ENCODE results near the gene TGM5. TPM values are rescaled to one million over a fixed set of nuclear protein-coding genes. Genes with fewer than 3 reads are reported as not detected.

Gene TGM5
- total RNA-seq, 4 donors from 2014 or later: not detected

DNA sequence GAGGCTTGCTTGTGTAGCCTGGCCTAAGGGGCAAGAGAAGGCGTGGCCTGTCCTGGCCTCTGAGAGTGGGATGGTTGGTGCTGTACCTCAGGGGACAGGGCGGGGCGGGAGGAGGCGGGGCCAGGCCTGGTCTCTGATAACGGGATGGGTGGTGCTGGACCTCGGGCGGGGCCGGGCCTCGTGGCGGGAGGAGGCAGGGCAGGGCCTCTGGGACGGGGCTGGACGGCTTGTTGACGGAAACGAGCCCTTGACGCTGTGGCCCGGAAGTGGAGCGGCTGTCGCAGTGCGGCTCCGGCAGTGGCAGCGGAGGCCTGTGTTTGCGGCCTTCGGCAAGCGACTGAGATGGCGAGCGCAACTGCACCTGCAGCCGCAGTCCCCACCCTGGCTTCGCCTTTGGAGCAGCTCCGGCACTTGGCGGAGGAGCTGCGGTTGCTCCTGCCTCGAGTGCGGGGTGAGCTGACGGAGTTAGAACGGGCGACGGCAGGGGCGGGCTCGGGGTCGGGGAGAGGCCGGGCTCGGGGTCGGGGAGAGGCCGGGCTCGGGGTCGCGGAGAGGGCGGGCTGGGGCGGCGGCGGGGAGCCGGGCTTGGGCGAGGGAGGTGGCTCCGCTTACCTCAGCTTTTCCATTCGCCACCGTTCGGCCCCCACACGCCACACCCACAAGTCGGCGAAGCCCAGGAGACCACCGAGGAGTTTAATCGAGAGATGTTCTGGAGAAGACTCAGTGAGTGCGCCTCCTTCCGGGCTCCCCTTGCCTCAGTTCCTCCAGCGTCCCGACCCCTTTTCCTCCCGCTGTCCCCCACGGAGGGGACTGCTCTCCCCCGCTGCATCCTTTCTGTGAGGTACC is 81.3 kb downstream of the TGM5 start, which contains the start of gene CCNDBP1:
CCNDBP1 (plus strand) TSS at position 247 of the 846 bp plus-strand sequence; CDS start at position 343, 96 bp downstream.
- intact Hi-C loops (cut with DNase I; ENCODE audit: low total_unique reads): no loop called here
- H3K36me3 ChIP-seq: no peaks in the 10 kb centered on the region
- no peaks in the 10 kb centered on the region for H3K4me1 ChIP-seq
- peak; percentile 91 to 92 for DNase-seq
- peak; percentile 34 to 76 for TF ChIP-seq POLR2A (IDR thresholded peaks at IDR 0.05)
- TF ChIP-seq, protein P1, sequence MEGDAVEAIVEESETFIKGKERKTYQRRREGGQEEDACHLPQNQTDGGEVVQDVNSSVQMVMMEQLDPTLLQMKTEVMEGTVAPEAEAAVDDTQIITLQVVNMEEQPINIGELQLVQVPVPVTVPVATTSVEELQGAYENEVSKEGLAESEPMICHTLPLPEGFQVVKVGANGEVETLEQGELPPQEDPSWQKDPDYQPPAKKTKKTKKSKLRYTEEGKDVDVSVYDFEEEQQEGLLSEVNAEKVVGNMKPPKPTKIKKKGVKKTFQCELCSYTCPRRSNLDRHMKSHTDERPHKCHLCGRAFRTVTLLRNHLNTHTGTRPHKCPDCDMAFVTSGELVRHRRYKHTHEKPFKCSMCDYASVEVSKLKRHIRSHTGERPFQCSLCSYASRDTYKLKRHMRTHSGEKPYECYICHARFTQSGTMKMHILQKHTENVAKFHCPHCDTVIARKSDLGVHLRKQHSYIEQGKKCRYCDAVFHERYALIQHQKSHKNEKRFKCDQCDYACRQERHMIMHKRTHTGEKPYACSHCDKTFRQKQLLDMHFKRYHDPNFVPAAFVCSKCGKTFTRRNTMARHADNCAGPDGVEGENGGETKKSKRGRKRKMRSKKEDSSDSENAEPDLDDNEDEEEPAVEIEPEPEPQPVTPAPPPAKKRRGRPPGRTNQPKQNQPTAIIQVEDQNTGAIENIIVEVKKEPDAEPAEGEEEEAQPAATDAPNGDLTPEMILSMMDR (IDR thresholded peaks at IDR 0.05): peak in 3 of 4 experiments; percentile 10 to 27 (median 24)
- peak within 1 kb of the TSS; percentile 72 to 87 for H3K4me3 ChIP-seq
- peak within 1 kb of the TSS; percentile 69 to 91 for H3K27ac ChIP-seq
- no peaks in the 10 kb centered on the region for H3K27me3 ChIP-seq
- H3K9me3 ChIP-seq: no peaks in the 10 kb centered on the region

DNA sequence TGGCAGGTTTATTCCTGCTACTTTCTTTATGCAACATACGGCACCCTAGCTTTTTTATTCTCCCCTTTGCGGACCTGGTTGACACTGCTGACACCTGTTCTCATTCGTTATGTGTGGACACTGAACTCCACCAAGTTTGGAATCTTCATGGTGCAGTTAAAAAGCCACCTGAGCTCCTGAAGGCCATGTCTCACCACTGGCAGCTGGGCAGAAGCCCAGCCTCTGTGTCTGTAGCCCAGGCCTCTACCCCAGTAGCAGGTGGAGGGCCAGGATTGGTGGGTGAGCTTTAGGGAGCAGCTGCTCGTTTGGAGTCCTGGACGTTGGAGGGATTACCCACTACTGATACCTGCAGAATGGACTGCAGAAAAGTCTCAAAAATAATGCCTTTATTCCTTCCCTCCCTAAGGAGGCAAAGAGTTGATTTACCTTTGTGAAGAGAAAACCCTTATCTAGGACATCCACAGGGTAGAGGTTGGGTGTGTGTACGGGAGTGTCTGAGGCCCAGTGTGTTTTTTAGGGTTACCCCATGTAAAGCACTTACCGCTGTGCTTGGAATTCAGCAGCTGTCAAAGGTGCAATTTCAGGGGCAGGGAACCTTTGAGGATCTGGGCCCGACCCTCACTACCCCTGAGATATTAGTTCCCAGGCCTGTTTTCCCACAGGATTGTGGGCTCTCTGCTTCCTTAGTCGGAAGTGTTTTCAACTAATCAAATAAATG is 82.2 kb downstream of the TGM5 start:
- TF ChIP-seq, protein P1 (IDR thresholded peaks at IDR 0.05): no peak
- no peak for TF ChIP-seq POLR2A (IDR thresholded peaks at IDR 0.05)
- peak overlapping the region in 1 of 2 donors; percentile 72 for H3K4me3 ChIP-seq
- H3K27ac ChIP-seq: peak overlapping the region; percentile 69 to 91
- H3K9me3 ChIP-seq: no peaks in the 10 kb centered on the region
- no peaks in the 10 kb centered on the region for H3K4me1 ChIP-seq
- no peak for DNase-seq
- no peaks in the 10 kb centered on the region for H3K36me3 ChIP-seq
- intact Hi-C loops (cut with DNase I; ENCODE audit: low total_unique reads): no loop called here
- H3K27me3 ChIP-seq: no peaks in the 10 kb centered on the region

DNA sequence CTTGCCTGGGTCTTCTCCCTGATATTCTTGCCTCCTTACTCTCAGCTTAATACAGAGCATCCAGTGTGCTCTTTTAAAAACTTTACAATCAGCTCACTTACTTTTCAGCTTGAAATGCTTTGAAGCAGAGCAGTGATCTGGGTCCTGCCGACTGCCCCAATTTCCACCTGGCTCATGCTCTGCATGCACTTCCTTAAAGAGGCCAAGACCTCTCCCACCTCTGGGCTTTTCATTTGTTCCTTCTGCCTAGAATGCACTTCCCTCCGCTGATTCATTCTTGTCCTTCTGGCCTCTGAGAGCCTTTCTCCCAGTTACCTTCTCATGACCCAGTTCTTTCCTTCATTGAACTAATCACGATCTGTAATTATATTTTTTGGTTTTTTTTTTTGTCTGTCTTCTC is 83.5 kb downstream of the TGM5 start:
- TF ChIP-seq POLR2A (IDR thresholded peaks at IDR 0.05): no peak
- TF ChIP-seq, protein P1 (IDR thresholded peaks at IDR 0.05): no peak
- H3K4me3 ChIP-seq: no peak overlapping the region
- no peaks in the 10 kb centered on the region for H3K9me3 ChIP-seq
- H3K27ac ChIP-seq: no peak overlapping the region
- no peaks in the 10 kb centered on the region for H3K36me3 ChIP-seq
- intact Hi-C loops (cut with DNase I; ENCODE audit: low total_unique reads): no loop called here
- no peak for DNase-seq
- H3K27me3 ChIP-seq: no peaks in the 10 kb centered on the region
- no peaks in the 10 kb centered on the region for H3K4me1 ChIP-seq

Small RNAs within 50 kb of the gene (small RNA-seq; reads per million reads assigned to genes)
- not detected for gene RF00019

Other genes with a start within 250 kb of the TGM5 start
- 100 to 1,000 TPM in 1 of 4 donors, 10 to 100 TPM in 3; 30.9 to 156 (median 60.3) TPM for gene UBR1, start 160.9 kb downstream of the TGM5 start, total RNA-seq
- gene TMEM62, start 133.3 kb downstream of the TGM5 start, total RNA-seq: 10 to 100 TPM; 18.8 to 56.6 (median 22.5) TPM
- 10 to 100 TPM; 27.9 to 45.6 (median 44.0) TPM for gene CCNDBP1, start 81.5 kb downstream of the TGM5 start, total RNA-seq
- gene EPB42, start 45.9 kb downstream of the TGM5 start, total RNA-seq: 1 to 10 TPM in 1 of 4 donors, not detected in 3; 2.6 TPM
- gene TGM7, start 35.3 kb upstream of the TGM5 start, total RNA-seq: not detected
- gene LCMT2, start 63.6 kb upstream of the TGM5 start, total RNA-seq: 10 to 100 TPM in 3 of 4 donors, 1 to 10 TPM in 1; 9.5 to 28.2 (median 12.3) TPM
- 10 to 100 TPM in 3 of 4 donors, 1 to 10 TPM in 1; 5.4 to 39.3 (median 20.5) TPM for gene ZSCAN29, start 104.1 kb upstream of the TGM5 start, total RNA-seq
- 10 to 100 TPM in 2 of 4 donors, 1 to 10 TPM in 2; 6.9 to 21.2 (median 14.5) TPM for gene TUBGCP4, start 104.2 kb upstream of the TGM5 start, total RNA-seq
- 100 to 1,000 TPM in 1 of 4 donors, 10 to 100 TPM in 3; 30.2 to 150 (median 51.4) TPM for gene TP53BP1, start 226.2 kb upstream of the TGM5 start, total RNA-seq